ENCODE data around the gene PIEZO2.

Gene PIEZO2

GRCh38 chr18:10927286-10927992 is 221.9 kb downstream of the PIEZO2 start:
- Histone ChIP-seq H3K9ac (ENCODE audit: low read depth, low read length, poor library complexity, severe bottlenecking) (peak overlapping the region; percentile 65), H4K20me1 (ENCODE audit: insufficient read depth, low read length, poor library complexity, severe bottlenecking) (no peaks in the 10 kb centered on the region), H3K9me2 (replicated peaks; ENCODE audit: low read depth, low read length) (no peaks in the 10 kb centered on the region), H3F3A (ENCODE audit: low read depth) (peaks cover 13% of the 10 kb centered on the region; the same call in 1 of the 2 replicates), H3K9me3 (ENCODE audit: insufficient read depth, low read depth, low read length) (no peaks in the 10 kb centered on the region), H3K4me1 (ENCODE audit: insufficient read depth, low read length, poor library complexity, severe bottlenecking) (peaks cover 68% of the 10 kb centered on the region), H3K79me2 (ENCODE audit: insufficient read depth, low read length) (no peaks in the 10 kb centered on the region), H3K36me3 (ENCODE audit: insufficient read depth, low read length) (no peaks in the 10 kb centered on the region), H3K27me3 (ENCODE audit: insufficient read depth, low read length, poor library complexity, severe bottlenecking) (no peaks in the 10 kb centered on the region), H3K4me2 (ENCODE audit: low read depth, low read length, poor library complexity, severe bottlenecking) (peak overlapping the region; percentile 72), H2AFZ (ENCODE audit: low read length) (no peak overlapping the region; the same call in 1 of the 2 replicates), H3K4me3 (ENCODE audit: low read length, poor library complexity, severe bottlenecking) (peak overlapping the region; percentile 58)
- TF ChIP-seq CTCF (conservative IDR thresholded peaks at IDR 0.05; ENCODE audit: low read length), result no peak
- no peak for TF ChIP-seq EZH2phosphoT487 (IDR thresholded peaks at IDR 0.05; ENCODE audit: borderline replicate concordance)

- H3K4me2 ChIP-seq (ENCODE audit: low read depth, low read length, poor library complexity, severe bottlenecking), result peak overlapping the region; percentile 72
- no peaks in the 10 kb centered on the region for H3K9me3 ChIP-seq (ENCODE audit: insufficient read depth, low read depth, low read length)
- peaks cover 13% of the 10 kb centered on the region; the same call in 1 of the 2 replicates for H3F3A ChIP-seq (ENCODE audit: low read depth)
- H3K4me3 ChIP-seq (ENCODE audit: low read length, poor library complexity, severe bottlenecking), result peak overlapping the region; percentile 58
- no peaks in the 10 kb centered on the region for H3K36me3 ChIP-seq (ENCODE audit: insufficient read depth, low read length)
- peak overlapping the region; percentile 65 for H3K9ac ChIP-seq (ENCODE audit: low read depth, low read length, poor library complexity, severe bottlenecking)
- peaks cover 73% of the 10 kb centered on the region for H3K4me1 ChIP-seq (ENCODE audit: insufficient read depth, low read length, poor library complexity, severe bottlenecking)
- TF ChIP-seq CTCF (conservative IDR thresholded peaks at IDR 0.05; ENCODE audit: low read length) (no peak), EZH2phosphoT487 (IDR thresholded peaks at IDR 0.05; ENCODE audit: borderline replicate concordance) (no peak)
- no peaks in the 10 kb centered on the region for H3K9me2 ChIP-seq (replicated peaks; ENCODE audit: low read depth, low read length)
- H3K79me2 ChIP-seq (ENCODE audit: insufficient read depth, low read length), result no peaks in the 10 kb centered on the region
- no peaks in the 10 kb centered on the region for H4K20me1 ChIP-seq (ENCODE audit: insufficient read depth, low read length, poor library complexity, severe bottlenecking)
- H3K27me3 ChIP-seq (ENCODE audit: insufficient read depth, low read length, poor library complexity, severe bottlenecking), result no peaks in the 10 kb centered on the region
- peak overlapping the region; percentile 72 for H2AFZ ChIP-seq (ENCODE audit: low read length)
Observed at GRCh38 chr18:10926621-10927161, 222.7 kb downstream of the PIEZO2 start.

GRCh38 chr18:10924290-10924689 is 225.1 kb downstream of the PIEZO2 start:
- Histone ChIP-seq H2AFZ (ENCODE audit: low read length) (peak overlapping the region; percentile 51; the same call in 1 of the 2 replicates), H3K4me1 (ENCODE audit: insufficient read depth, low read length, poor library complexity, severe bottlenecking) (peaks cover 70% of the 10 kb centered on the region), H3K79me2 (ENCODE audit: insufficient read depth, low read length) (no peaks in the 10 kb centered on the region), H3F3A (ENCODE audit: low read depth) (peaks cover 13% of the 10 kb centered on the region; the same call in 1 of the 2 replicates), H3K36me3 (ENCODE audit: insufficient read depth, low read length) (no peaks in the 10 kb centered on the region), H3K4me3 (ENCODE audit: low read length, poor library complexity, severe bottlenecking) (no peak overlapping the region), H3K4me2 (ENCODE audit: low read depth, low read length, poor library complexity, severe bottlenecking) (no peak overlapping the region), H4K20me1 (ENCODE audit: insufficient read depth, low read length, poor library complexity, severe bottlenecking) (no peaks in the 10 kb centered on the region), H3K9ac (ENCODE audit: low read depth, low read length, poor library complexity, severe bottlenecking) (no peak overlapping the region), H3K9me2 (replicated peaks; ENCODE audit: low read depth, low read length) (no peaks in the 10 kb centered on the region), H3K27me3 (ENCODE audit: insufficient read depth, low read length, poor library complexity, severe bottlenecking) (no peaks in the 10 kb centered on the region), H3K9me3 (ENCODE audit: insufficient read depth, low read depth, low read length) (no peaks in the 10 kb centered on the region)
- no peak for TF ChIP-seq EZH2phosphoT487 (IDR thresholded peaks at IDR 0.05; ENCODE audit: borderline replicate concordance)
- no peak for TF ChIP-seq CTCF (conservative IDR thresholded peaks at IDR 0.05; ENCODE audit: low read length)
